Natural killer cell treated with Interleukin-12 subunit alpha and Interleukin-12 subunit beta and Interleukin-15 and Interleukin-18, amount 100 ng/mL, for 72 hours (primary cell): Measurements from ENCODE around the gene ISL2. TPM values are rescaled to one million over a fixed set of nuclear protein-coding genes. Genes with fewer than 3 reads are reported as not detected.

Experiments
- ATAC-seq, 2 donors: fragments of 150-1000 bp; cut with Tn5 transposase in 1 of 2; sonication (Bioruptor Pico), chemical (Tn5 transposase) in 1 of 2; 2 replicates each; pipeline ENCODE4 v1.10.0; 2021
- DNase-seq: peaks from one replicate; pipeline ENCODE4 v3.0.0; 2022; ENCODE audit warnings: low spot score
- H3K27ac Mint-ChIP-seq, 2 donors: 1 replicate in 1 of 2; 2 replicates in 1 of 2; pipeline ENCODE4 v1.8.0; 2022; ENCODE audit warnings: mixed read lengths in 2 of 2, mild to moderate bottlenecking in 1 of 2, moderate library complexity in 1 of 2
- H3K27me3 Mint-ChIP-seq, 2 donors: 1 replicate in 1 of 2; 2 replicates in 1 of 2; pipeline ENCODE4 v1.8.0; 2022; ENCODE audit warnings: mixed read lengths in 2 of 2
- H3K36me3 Mint-ChIP-seq: one replicate; pipeline ENCODE4 v1.8.0; 2022; ENCODE audit warnings: mixed read lengths
- H3K4me1 Mint-ChIP-seq, 2 donors: 1 replicate in 1 of 2; 2 replicates in 1 of 2; pipeline ENCODE4 v1.8.0; 2022; ENCODE audit warnings: low read depth in 2 of 2, mixed read lengths in 2 of 2, mild to moderate bottlenecking in 1 of 2
- H3K4me3 Mint-ChIP-seq: one replicate; pipeline ENCODE4 v1.8.0; 2022; ENCODE audit warnings: mixed read lengths
- H3K9me3 Mint-ChIP-seq: 2 replicates; pipeline ENCODE4 v1.8.0; 2022; ENCODE audit warnings: mixed read lengths
- total RNA-seq, 2 donors: library from RNA; stranded (reverse); gene quantifications; one replicate each; pipeline ENCODE4 v1.2.3, GENCODE V29; 2022

Gene ISL2
- total RNA-seq, 2 donors from 2014 or later, result 0.73 to 1.0 TPM

DNA sequence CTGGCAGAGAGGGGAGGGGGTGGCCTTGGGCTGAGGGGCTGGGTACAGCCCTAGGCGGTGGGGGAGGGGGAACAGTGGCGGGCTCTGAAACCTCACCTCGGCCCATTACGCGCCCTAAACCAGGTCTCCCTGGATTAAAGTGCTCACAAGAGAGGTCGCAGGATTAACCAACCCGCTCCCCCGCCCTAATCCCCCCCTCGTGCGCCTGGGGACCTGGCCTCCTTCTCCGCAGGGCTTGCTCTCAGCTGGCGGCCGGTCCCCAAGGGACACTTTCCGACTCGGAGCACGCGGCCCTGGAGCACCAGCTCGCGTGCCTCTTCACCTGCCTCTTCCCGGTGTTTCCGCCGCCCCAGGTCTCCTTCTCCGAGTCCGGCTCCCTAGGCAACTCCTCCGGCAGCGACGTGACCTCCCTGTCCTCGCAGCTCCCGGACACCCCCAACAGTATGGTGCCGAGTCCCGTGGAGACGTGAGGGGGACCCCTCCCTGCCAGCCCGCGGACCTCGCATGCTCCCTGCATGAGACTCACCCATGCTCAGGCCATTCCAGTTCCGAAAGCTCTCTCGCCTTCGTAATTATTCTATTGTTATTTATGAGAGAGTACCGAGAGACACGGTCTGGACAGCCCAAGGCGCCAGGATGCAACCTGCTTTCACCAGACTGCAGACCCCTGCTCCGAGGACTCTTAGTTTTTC lies 4.9 kb downstream of the ISL2 start:
- Mint-ChIP-seq H3K27me3 (peaks cover 59% of the 10 kb centered on the region in 2 donors), H3K27ac (no peak overlapping the region), H3K36me3 (peaks cover 9% of the 10 kb centered on the region), H3K4me3 (peak overlapping the region; percentile 73), H3K4me1 (peaks cover 46 to 52% of the 10 kb centered on the region in 2 donors), H3K9me3 (no peaks in the 10 kb centered on the region)
- DNase-seq, result no peak
- no peak for ATAC-seq

DNA sequence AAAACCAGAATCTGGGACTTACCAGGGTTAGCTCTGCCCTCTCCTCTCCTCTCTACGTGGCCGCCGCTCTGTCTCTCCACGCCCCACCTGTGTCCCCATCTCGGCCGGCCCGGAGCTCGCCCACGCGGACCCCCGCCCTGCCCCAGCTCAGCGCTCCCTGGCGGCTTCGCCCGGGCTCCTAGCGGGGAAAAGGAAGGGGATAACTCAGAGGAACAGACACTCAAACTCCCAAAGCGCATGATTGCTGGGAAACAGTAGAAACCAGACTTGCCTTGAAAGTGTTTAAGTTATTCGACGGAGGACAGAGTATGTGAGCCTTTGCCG lies 5.4 kb downstream of the ISL2 start:
- Mint-ChIP-seq H3K36me3 (peaks cover 4% of the 10 kb centered on the region), H3K9me3 (no peaks in the 10 kb centered on the region), H3K27ac (no peak overlapping the region), H3K27me3 (peaks cover 53% of the 10 kb centered on the region in 2 donors), H3K4me3 (peak overlapping the region; percentile 73), H3K4me1 (peaks cover 40 to 47% of the 10 kb centered on the region in 2 donors)
- DNase-seq (no peak), ATAC-seq (no peak)

DNA sequence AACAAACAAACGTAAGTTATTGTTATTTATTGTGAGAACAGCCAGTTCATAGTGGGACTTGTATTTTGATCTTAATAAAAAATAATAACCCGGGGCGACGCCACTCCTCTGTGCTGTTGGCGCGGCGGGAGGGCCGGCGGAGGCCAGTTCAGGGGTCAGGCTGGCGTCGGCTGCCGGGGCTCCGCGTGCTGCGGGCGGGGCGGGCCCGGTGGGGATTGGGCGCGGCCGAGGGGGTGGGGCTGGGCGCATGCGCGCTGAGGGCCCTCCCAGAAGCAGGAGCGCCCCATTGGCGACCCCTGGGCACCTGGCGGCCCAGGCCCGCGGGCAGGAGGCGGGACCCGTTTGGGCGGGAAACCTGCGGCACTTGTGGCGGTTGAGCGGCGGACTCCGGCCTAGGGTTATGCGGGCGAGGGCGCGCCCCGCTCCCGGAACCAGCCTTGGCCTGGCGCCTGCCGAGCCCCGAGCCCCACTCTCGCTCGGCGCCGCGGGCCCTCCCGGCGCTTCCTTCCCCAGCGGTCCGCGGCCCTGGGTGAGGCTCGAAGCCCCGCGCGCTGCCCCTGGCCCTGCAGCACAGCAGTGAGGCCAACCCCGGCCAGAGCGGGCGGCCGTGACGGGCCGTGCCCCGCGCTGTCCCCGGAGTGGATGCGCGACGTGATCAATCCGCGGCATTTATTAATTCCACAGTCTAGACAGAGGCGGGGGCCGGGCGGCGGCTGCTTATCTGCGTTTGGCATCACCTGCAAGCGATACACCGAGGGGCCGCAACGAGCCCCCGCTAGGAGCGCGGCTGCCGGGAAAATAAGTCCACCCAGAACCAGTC lies 6.0 kb downstream of the ISL2 start:
- H3K27me3 Mint-ChIP-seq, result peaks cover 49 to 50% of the 10 kb centered on the region in 2 donors
- DNase-seq, result no peak

GRCh38 chr15:76343313-76343996 lies 6.9 kb downstream of the ISL2 start:
- Mint-ChIP-seq H3K4me3 (peak overlapping the region; percentile 12), H3K27ac (no peak overlapping the region), H3K36me3 (peaks cover 6% of the 10 kb centered on the region), H3K27me3 (peaks cover 51 to 52% of the 10 kb centered on the region in 2 donors), H3K9me3 (no peaks in the 10 kb centered on the region), H3K4me1 (peaks cover 32 to 41% of the 10 kb centered on the region in 2 donors)
- ATAC-seq (no peak), DNase-seq (no peak)

More for the DNA sequence above, 6.0 kb downstream of the ISL2 start:
- H3K36me3 Mint-ChIP-seq, result peaks cover 1% of the 10 kb centered on the region
- no peak overlapping the region for H3K27ac Mint-ChIP-seq
- peak in 1 of 2 donors; percentile 8 for ATAC-seq
- no peak overlapping the region for H3K4me3 Mint-ChIP-seq
- no peaks in the 10 kb centered on the region for H3K9me3 Mint-ChIP-seq
- H3K4me1 Mint-ChIP-seq, result peaks cover 35 to 42% of the 10 kb centered on the region in 2 donors

- Mint-ChIP-seq H3K27me3 (peaks cover 39 to 44% of the 10 kb centered on the region in 2 donors), H3K36me3 (peaks cover 6% of the 10 kb centered on the region), H3K9me3 (no peaks in the 10 kb centered on the region), H3K4me1 (peaks cover 18 to 29% of the 10 kb centered on the region in 2 donors), H3K4me3 (peak overlapping the region; percentile 41), H3K27ac (no peak overlapping the region)
- ATAC-seq (no peak), DNase-seq (no peak)
Measured at GRCh38 chr15:76344893-76345582, 8.5 kb downstream of the ISL2 start.

DNA sequence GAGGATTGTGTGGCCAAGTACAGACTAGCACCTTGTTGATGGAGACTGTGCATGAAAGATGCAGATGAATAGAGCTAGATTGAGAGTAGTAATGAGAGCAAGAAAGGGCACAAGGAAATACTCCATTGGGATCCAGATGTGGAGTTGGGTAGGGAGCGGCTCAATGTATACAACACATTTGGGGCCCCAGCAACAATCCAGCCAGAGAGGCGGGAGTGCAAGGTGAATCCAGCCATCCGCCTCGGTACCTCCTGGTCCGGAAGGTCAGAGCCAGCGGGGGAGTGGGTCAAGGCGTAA lies 9.0 kb downstream of the ISL2 start:
- no peak for DNase-seq
- H3K27ac Mint-ChIP-seq, result no peak overlapping the region
- no peak for ATAC-seq
- H3K4me1 Mint-ChIP-seq, result peaks cover 14 to 25% of the 10 kb centered on the region in 2 donors
- peaks cover 6% of the 10 kb centered on the region for H3K36me3 Mint-ChIP-seq
- H3K27me3 Mint-ChIP-seq, result peaks cover 35 to 44% of the 10 kb centered on the region in 2 donors
- H3K4me3 Mint-ChIP-seq, result peak overlapping the region; percentile 41
- no peaks in the 10 kb centered on the region for H3K9me3 Mint-ChIP-seq

- ATAC-seq (peak; percentile 8 to 30), DNase-seq (no peak)
- peaks cover 6% of the 10 kb centered on the region for H3K36me3 Mint-ChIP-seq
- peak overlapping the region; percentile 41 for H3K4me3 Mint-ChIP-seq
- H3K4me1 Mint-ChIP-seq, result peaks cover 14 to 22% of the 10 kb centered on the region in 2 donors
- H3K27ac Mint-ChIP-seq, result no peak overlapping the region
- no peaks in the 10 kb centered on the region for H3K9me3 Mint-ChIP-seq
- peaks cover 33 to 44% of the 10 kb centered on the region in 2 donors for H3K27me3 Mint-ChIP-seq
Measured at GRCh38 chr15:76345880-76346668, 9.5 kb downstream of the ISL2 start.

DNA sequence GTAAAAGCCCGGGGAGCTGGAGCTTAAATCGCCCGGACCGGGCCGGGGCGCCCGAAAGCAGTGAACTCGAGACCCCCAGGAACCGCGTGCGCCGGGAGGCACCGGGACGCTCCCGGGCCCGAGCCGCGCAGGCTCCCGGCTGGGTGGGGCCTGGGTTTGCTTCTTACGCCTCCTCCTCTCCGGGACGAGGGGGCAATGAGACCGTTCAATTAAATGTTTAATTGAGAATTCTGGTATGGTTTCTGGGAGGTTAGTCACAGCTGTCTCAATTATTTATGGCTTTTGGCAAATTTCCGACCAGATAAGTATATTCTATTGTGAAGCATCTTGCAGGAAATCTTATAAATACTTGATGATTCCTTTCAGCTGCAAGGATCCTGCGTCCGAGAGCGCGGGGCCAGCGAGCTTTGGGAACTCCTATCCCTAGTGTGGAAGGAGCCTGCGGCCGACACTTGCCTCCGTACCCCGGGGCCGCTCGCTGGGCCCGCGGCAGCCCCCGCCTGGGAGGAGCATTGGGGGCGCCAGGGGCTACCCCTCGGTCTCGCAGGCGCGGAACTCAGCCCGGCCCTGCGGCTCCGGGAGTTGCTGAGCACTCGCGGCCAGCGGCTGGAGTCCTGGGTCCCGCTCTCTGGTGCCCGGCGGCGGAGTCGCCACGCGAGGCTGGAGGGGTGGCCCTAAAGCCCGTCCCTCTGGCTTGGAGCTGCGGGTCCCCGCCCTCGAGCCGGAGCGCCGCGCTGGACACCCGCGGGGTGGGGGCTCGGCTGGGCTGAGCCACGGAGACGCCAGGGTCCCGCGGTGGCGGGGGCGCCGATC lies 10.3 kb downstream of the ISL2 start:
- Mint-ChIP-seq H3K4me1 (peaks cover 10 to 18% of the 10 kb centered on the region in 2 donors), H3K9me3 (no peaks in the 10 kb centered on the region), H3K27me3 (peaks cover 28 to 39% of the 10 kb centered on the region in 2 donors), H3K36me3 (peaks cover 6% of the 10 kb centered on the region), H3K4me3 (no peak overlapping the region), H3K27ac (no peak overlapping the region)
- ATAC-seq (peak in 1 of 2 donors; percentile 39), DNase-seq (no peak)

GRCh38 chr15:76347482-76348055 lies 11.0 kb downstream of the ISL2 start:
- H3K9me3 Mint-ChIP-seq, result no peaks in the 10 kb centered on the region
- peak overlapping the region; percentile 49 for H3K4me3 Mint-ChIP-seq
- no peak overlapping the region for H3K27ac Mint-ChIP-seq
- DNase-seq (no peak), ATAC-seq (no peak)
- H3K4me1 Mint-ChIP-seq, result peaks cover 8 to 15% of the 10 kb centered on the region in 2 donors
- peaks cover 28 to 37% of the 10 kb centered on the region in 2 donors for H3K27me3 Mint-ChIP-seq
- H3K36me3 Mint-ChIP-seq, result peaks cover 6% of the 10 kb centered on the region

DNA sequence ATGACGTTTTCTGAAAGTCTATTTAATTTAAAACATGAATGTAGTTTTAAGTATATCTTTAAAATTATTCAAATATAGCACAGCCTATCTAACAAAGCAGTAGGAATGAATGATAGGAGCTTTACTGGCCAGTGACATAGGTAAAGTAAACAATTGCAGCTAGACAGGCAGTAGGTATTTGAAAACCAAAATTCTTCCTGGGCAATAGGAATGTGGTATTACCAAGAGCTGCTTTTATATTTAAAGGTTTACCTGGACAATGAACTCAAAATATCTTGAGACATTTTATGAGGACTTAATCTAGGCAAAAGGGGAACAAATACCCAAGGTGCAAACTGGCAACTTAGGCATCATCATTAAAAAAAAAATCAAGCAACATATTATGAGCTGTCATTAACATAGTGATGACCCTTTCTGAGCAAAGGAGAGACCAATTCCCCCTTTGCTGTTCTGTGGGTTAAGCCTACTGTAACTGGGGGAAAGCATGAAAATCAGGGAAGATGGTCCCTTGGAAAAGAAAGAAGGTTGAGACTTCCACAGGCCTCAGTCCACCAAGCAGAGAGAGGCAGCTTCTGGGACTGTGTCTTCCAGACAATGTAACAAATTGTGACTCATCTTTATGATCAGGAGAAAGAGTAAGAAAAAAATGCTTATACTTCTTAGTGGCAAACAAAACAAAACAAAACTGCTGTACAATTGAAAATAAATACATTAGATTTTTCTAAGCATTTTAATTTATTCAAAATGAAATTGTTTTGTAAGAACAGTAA lies 12.9 kb downstream of the ISL2 start:
- Mint-ChIP-seq H3K27me3 (peaks cover 17 to 23% of the 10 kb centered on the region in 2 donors), H3K4me3 (no peak overlapping the region), H3K36me3 (peaks cover 6% of the 10 kb centered on the region), H3K4me1 (peaks cover 8 to 12% of the 10 kb centered on the region in 2 donors), H3K27ac (no peak overlapping the region), H3K9me3 (no peaks in the 10 kb centered on the region)
- ATAC-seq (no peak), DNase-seq (no peak)

- no peak overlapping the region for H3K27ac Mint-ChIP-seq
- H3K27me3 Mint-ChIP-seq, result peaks cover 0 to 1% of the 10 kb centered on the region in 2 donors
- H3K4me1 Mint-ChIP-seq, result no peaks in the 10 kb centered on the region
- H3K36me3 Mint-ChIP-seq, result no peaks in the 10 kb centered on the region
- no peak overlapping the region for H3K4me3 Mint-ChIP-seq
- no peaks in the 10 kb centered on the region for H3K9me3 Mint-ChIP-seq
- DNase-seq, result no peak
- ATAC-seq, result no peak
Measured at GRCh38 chr15:76353023-76353577, 16.5 kb downstream of the ISL2 start.
